ENCODE data around the gene NAT14. TPM values are rescaled to one million over a fixed set of nuclear protein-coding genes. Genes with fewer than 3 reads are reported as not detected.
A peak's percentile ranks its signal among the peaks of the same experiment; 100 is the strongest.

The NAT14 gene
- total RNA-seq, 1 experiment from 2014 or later, result 45.2 TPM

GRCh38 chr19:55486043-55486970 is 1.3 kb downstream of the NAT14 start:
- Histone ChIP-seq H3K4me1 (0 out of 2 replicates have a peak, but pooled peaks cover 3% of the 10 kb centered on the region), H3K4me3 (ENCODE audit: low read depth, low read length) (no peak overlapping the region), H3K9me3 (no peaks in the 10 kb centered on the region), H3K36me3 (ENCODE audit: control insufficient read depth, insufficient read depth, low read length) (no peaks in the 10 kb centered on the region; the same call in 1 of the 2 replicates), H3K27me3 (replicated peaks; ENCODE audit: control insufficient read depth, insufficient read depth, low read length) (no peaks in the 10 kb centered on the region)
- Mint-ChIP-seq H3K27ac (ENCODE audit: unreplicated experiment) (peak overlapping the region; percentile 73), H3K27me3 (ENCODE audit: insufficient read depth, unreplicated experiment) (no peaks in the 10 kb centered on the region), H3K4me1 (ENCODE audit: low read depth, unreplicated experiment) (peaks cover 7% of the 10 kb centered on the region), H3K4me3 (ENCODE audit: unreplicated experiment) (peak overlapping the region; percentile 76), H3K36me3 (ENCODE audit: insufficient read depth, unreplicated experiment) (peaks cover 30% of the 10 kb centered on the region), H3K9me3 (ENCODE audit: unreplicated experiment) (no peaks in the 10 kb centered on the region)
- ChIA-PET POLR2A (interaction anchor here (1.3 kb wide), 1 partner anchor 10 kb away, joined by 4 read pairs; no protein-coding TSS in a partner anchor), CTCF (interaction anchor here (1.3 to 2.6 kb wide), 2 partner anchors 18 kb away, joined by 6 to 19 read pairs; no protein-coding TSS in a partner anchor)
- intact Hi-C loops (cut with micrococcal nuclease; ENCODE audit: unreplicated experiment), result no loop called here
- DNase-seq, result no peak
- TF ChIP-seq, protein P1, sequence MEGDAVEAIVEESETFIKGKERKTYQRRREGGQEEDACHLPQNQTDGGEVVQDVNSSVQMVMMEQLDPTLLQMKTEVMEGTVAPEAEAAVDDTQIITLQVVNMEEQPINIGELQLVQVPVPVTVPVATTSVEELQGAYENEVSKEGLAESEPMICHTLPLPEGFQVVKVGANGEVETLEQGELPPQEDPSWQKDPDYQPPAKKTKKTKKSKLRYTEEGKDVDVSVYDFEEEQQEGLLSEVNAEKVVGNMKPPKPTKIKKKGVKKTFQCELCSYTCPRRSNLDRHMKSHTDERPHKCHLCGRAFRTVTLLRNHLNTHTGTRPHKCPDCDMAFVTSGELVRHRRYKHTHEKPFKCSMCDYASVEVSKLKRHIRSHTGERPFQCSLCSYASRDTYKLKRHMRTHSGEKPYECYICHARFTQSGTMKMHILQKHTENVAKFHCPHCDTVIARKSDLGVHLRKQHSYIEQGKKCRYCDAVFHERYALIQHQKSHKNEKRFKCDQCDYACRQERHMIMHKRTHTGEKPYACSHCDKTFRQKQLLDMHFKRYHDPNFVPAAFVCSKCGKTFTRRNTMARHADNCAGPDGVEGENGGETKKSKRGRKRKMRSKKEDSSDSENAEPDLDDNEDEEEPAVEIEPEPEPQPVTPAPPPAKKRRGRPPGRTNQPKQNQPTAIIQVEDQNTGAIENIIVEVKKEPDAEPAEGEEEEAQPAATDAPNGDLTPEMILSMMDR (IDR thresholded peaks at IDR 0.05; ENCODE audit: insufficient read depth in 1 of 2, low read depth in 1 of 2, low read length in 1 of 2, severe bottlenecking in 1 of 2, unreplicated experiment in 1 of 2), result no peak
- BruUV-seq (replicated peaks), result no TSS peak

- peak in 1 of 2 experiments; percentile 51 for DNase-seq
- BruUV-seq (replicated peaks), result no TSS peak
These were observed 2.3 kb downstream of the NAT14 start for GRCh38 chr19:55486971-55487923.

More at GRCh38 chr19:55486971-55487923, 2.3 kb downstream of the NAT14 start:
- Mint-ChIP-seq H3K27ac (ENCODE audit: unreplicated experiment) (no peak overlapping the region), H3K4me3 (ENCODE audit: unreplicated experiment) (no peak overlapping the region), H3K9me3 (ENCODE audit: unreplicated experiment) (no peaks in the 10 kb centered on the region), H3K4me1 (ENCODE audit: low read depth, unreplicated experiment) (peaks cover 7% of the 10 kb centered on the region), H3K27me3 (ENCODE audit: insufficient read depth, unreplicated experiment) (no peaks in the 10 kb centered on the region), H3K36me3 (ENCODE audit: insufficient read depth, unreplicated experiment) (peaks cover 30% of the 10 kb centered on the region)
- 0 out of 2 replicates have a peak, but pooled peaks cover 3% of the 10 kb centered on the region for H3K4me1 ChIP-seq
- intact Hi-C loops (cut with micrococcal nuclease; ENCODE audit: unreplicated experiment), result no loop called here
- no peaks in the 10 kb centered on the region for H3K9me3 ChIP-seq
- H3K4me3 ChIP-seq (ENCODE audit: low read depth, low read length), result no peak overlapping the region
- POLR2A ChIA-PET, result interaction anchor here (1.0 to 1.3 kb wide), 2 partner anchors 10 to 11 kb away, joined by 4 to 5 read pairs; partner anchors contain the start of gene ZNF628
- no peaks in the 10 kb centered on the region; the same call in 1 of the 2 replicates for H3K36me3 ChIP-seq (ENCODE audit: control insufficient read depth, insufficient read depth, low read length)
- CTCF ChIA-PET, result interaction anchor here (1.3 kb wide), 1 partner anchor 17 kb away, joined by 6 read pairs; no protein-coding TSS in a partner anchor
- TF ChIP-seq, protein P1 (IDR thresholded peaks at IDR 0.05; ENCODE audit: insufficient read depth in 1 of 2, low read depth in 1 of 2, low read length in 1 of 2, severe bottlenecking in 1 of 2, unreplicated experiment in 1 of 2), result no peak
- H3K27me3 ChIP-seq (replicated peaks; ENCODE audit: control insufficient read depth, insufficient read depth, low read length), result no peaks in the 10 kb centered on the region

All from Caco-2 (cell line).